ENCODE data around the gene CGB1.

DNA sequence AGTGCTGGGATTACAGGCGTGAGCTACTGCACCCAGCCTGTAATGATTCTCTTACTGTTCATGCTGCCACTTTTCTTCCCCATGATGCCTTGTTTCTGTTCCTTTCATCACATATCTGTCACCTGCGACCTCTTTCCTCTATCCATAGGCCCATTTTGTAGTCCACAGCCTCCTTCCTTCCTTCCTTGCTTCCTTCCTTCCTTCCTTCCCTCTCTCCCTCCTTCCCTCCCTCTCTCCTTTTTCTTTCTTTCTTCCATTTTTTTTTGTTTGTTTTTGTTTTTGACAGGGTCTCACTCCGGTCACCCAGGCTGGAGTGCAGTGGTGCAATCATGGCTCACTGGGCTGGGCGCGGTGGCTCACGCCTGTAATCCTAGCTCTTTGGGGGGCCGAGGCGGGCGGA is 47.8 kb downstream of the CGB1 start:
- TF ChIP-seq, protein P1, sequence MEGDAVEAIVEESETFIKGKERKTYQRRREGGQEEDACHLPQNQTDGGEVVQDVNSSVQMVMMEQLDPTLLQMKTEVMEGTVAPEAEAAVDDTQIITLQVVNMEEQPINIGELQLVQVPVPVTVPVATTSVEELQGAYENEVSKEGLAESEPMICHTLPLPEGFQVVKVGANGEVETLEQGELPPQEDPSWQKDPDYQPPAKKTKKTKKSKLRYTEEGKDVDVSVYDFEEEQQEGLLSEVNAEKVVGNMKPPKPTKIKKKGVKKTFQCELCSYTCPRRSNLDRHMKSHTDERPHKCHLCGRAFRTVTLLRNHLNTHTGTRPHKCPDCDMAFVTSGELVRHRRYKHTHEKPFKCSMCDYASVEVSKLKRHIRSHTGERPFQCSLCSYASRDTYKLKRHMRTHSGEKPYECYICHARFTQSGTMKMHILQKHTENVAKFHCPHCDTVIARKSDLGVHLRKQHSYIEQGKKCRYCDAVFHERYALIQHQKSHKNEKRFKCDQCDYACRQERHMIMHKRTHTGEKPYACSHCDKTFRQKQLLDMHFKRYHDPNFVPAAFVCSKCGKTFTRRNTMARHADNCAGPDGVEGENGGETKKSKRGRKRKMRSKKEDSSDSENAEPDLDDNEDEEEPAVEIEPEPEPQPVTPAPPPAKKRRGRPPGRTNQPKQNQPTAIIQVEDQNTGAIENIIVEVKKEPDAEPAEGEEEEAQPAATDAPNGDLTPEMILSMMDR (conservative IDR thresholded peaks at IDR 0.05 in 1 of 2, IDR thresholded peaks at IDR 0.05 in 1 of 2; ENCODE audit: low read depth in 1 of 2, low read length in 2 of 2) = no peak
- TF ChIP-seq EZH2 (IDR thresholded peaks at IDR 0.05; ENCODE audit: low read length, missing control alignments) = no peak
